Natural killer cell (primary cell): ENCODE results near the gene ZCCHC9. TPM values are rescaled to one million over a fixed set of nuclear protein-coding genes. Genes with fewer than 3 reads are reported as not detected.
"Not testable (repeated sequence)": the region's sequence is repeated elsewhere in the genome, so short reads cannot be mapped to it uniquely, and the experiment has no call there.

Source experiments
- ATAC-seq, 3 donors: fragments of 150-1000 bp in 2 of 3; fragments of 200-7000 bp in 1 of 3; cut with Tn5 transposase; 1 replicate in 1 of 3; 2 replicates in 2 of 3; pipeline ENCODE4 v1.10.0; 2021; ENCODE audit warnings: mild to moderate bottlenecking in 2 of 3, moderate library complexity in 2 of 3
- DNase-seq, 2 donors: peaks; one replicate each; pipeline versions ENCODE4 v3.0.0 to v3.0.0-alpha.2; 2013 to 2021; ENCODE audit warnings: mixed read lengths in 1 of 2
- H3K27ac ChIP-seq: one replicate; pipeline ENCODE4 v1.5.1; 2013; ENCODE audit warnings: mild to moderate bottlenecking, low read length
- H3K27me3 ChIP-seq: one replicate; pipeline ENCODE4 v1.6.1; 2013; ENCODE audit warnings: low read length; ENCODE audit not compliant: control insufficient read depth, insufficient read depth
- H3K36me3 ChIP-seq: one replicate; pipeline ENCODE4 v1.6.1; 2013; ENCODE audit warnings: low read length; ENCODE audit not compliant: control insufficient read depth, insufficient read depth
- H3K4me1 ChIP-seq: one replicate; pipeline ENCODE4 v1.6.1; 2013; ENCODE audit warnings: low read length; ENCODE audit not compliant: control insufficient read depth, insufficient read depth
- H3K4me3 ChIP-seq: one replicate; pipeline ENCODE4 v1.5.1; 2013; ENCODE audit warnings: low read length
- H3K9me3 ChIP-seq: one replicate; pipeline ENCODE4 v1.6.1; 2013; ENCODE audit warnings: low read length; ENCODE audit not compliant: control insufficient read depth, insufficient read depth
- H3K27ac Mint-ChIP-seq, 2 donors: one replicate each; pipeline ENCODE4 v1.8.0; 2022; ENCODE audit warnings: mild to moderate bottlenecking in 2 of 2, mixed read lengths in 2 of 2, moderate library complexity in 1 of 2
- H3K27me3 Mint-ChIP-seq, 2 donors: one replicate each; pipeline ENCODE4 v1.8.0; 2022; ENCODE audit warnings: low read depth in 2 of 2, mixed read lengths in 2 of 2
- H3K36me3 Mint-ChIP-seq: one replicate; pipeline ENCODE4 v1.8.0; 2022; ENCODE audit warnings: mixed read lengths
- H3K4me1 Mint-ChIP-seq, 2 donors: one replicate each; pipeline ENCODE4 v1.8.0; 2022; ENCODE audit warnings: mixed read lengths in 2 of 2
- H3K4me3 Mint-ChIP-seq: one replicate; pipeline ENCODE4 v1.8.0; 2022; ENCODE audit warnings: mild to moderate bottlenecking, moderate library complexity, mixed read lengths
- H3K9me3 Mint-ChIP-seq, 2 donors: one replicate each; pipeline ENCODE4 v1.8.0; 2022; ENCODE audit warnings: mixed read lengths in 2 of 2
- WGBS: methylation state at CpG from one replicate; pipeline ENCODE4 v1.1.7; 2013; ENCODE audit warnings: missing lambda C conversion rate; ENCODE audit not compliant: insufficient coverage; 5-methylcytosine and 5-hydroxymethylcytosine counted together
- intact Hi-C: fragments of 100-400 bp; cut with micrococcal nuclease; formaldehyde crosslinking; loops from one replicate; pipeline ENCODE4 v1.14.2; 2022
- total RNA-seq, 4 donors: library from RNA; stranded (reverse); fragments of 120-200 nt in 1 of 4; gene quantifications; one replicate each; pipeline versions ENCODE4 v1.2.3 to v1.2.4, GENCODE V29; 2013 to 2022
- TF ChIP-seq, protein P1 (sequence below): fragments of 200-600 bp; IDR thresholded peaks from one replicate; pipeline ENCODE4 v1.8.0; 2022; ENCODE audit warnings: antibody characterized with exemption

ZCCHC9 gene
- total RNA-seq, 3 donors from 2014 or later (not counting 1 experiment from before 2014, with no cell fraction given) = 9.4 to 10.8 (median 9.8) TPM

DNA sequence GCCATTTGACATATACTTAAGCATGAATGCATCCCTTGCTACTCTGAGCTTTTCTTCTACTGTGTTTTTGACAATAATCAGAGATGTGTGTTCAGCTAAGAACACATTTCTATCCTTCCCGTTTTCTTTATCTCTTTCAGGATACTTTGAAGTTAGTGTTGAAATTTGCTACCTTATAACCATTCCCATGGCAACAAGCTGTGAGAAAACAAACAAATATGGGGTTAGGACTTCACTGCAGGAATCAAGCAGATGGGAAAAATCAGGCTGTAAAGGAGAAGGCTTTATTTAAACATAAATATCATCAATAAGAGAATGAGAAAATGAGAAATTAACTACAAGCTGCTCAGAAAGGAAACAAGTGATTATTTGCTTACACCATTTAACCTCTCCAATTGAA lies 35.2 kb downstream of the ZCCHC9 start:
- ATAC-seq (no peak), DNase-seq (no peak)
- no peak overlapping the region for H3K27ac ChIP-seq
- H3K4me3 ChIP-seq = no peak overlapping the region
- Mint-ChIP-seq H3K27ac (no peak overlapping the region), H3K4me3 (no peak overlapping the region), H3K4me1 (no peaks in the 10 kb centered on the region), H3K9me3 (peaks cover 0 to 2% of the 10 kb centered on the region in 2 donors), H3K27me3 (peaks cover 0 to 7% of the 10 kb centered on the region in 2 donors), H3K36me3 (no peaks in the 10 kb centered on the region)
- WGBS = no CpG with 5 or more reads among the region's 1 CpG
- H3K36me3 ChIP-seq = no peaks in the 10 kb centered on the region
- no peaks in the 10 kb centered on the region for H3K4me1 ChIP-seq
- TF ChIP-seq, protein P1, sequence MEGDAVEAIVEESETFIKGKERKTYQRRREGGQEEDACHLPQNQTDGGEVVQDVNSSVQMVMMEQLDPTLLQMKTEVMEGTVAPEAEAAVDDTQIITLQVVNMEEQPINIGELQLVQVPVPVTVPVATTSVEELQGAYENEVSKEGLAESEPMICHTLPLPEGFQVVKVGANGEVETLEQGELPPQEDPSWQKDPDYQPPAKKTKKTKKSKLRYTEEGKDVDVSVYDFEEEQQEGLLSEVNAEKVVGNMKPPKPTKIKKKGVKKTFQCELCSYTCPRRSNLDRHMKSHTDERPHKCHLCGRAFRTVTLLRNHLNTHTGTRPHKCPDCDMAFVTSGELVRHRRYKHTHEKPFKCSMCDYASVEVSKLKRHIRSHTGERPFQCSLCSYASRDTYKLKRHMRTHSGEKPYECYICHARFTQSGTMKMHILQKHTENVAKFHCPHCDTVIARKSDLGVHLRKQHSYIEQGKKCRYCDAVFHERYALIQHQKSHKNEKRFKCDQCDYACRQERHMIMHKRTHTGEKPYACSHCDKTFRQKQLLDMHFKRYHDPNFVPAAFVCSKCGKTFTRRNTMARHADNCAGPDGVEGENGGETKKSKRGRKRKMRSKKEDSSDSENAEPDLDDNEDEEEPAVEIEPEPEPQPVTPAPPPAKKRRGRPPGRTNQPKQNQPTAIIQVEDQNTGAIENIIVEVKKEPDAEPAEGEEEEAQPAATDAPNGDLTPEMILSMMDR = no peak
- intact Hi-C loops = no loop called here
- H3K27me3 ChIP-seq = no peaks in the 10 kb centered on the region
- no peaks in the 10 kb centered on the region for H3K9me3 ChIP-seq

DNA sequence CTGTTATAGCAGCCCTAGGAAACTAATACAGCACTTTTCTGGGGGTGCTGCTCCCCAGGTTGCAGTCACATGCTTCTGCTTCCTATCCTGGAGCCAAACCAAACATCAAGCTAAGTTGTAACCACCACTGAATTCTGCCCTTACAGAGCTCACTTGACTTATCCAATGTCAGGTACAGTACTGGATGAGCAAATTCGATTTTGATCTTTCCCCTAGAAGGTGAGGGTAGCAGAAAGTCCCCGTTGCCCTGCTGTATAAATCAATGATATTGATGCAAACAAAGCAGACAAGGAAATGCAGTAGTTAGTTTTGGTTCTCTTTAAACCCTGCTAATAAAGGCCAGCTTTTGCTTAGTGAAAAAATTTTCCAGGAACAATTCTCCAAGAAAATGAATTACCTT lies 36.4 kb downstream of the ZCCHC9 start:
- Mint-ChIP-seq H3K27ac (no peak overlapping the region), H3K27me3 (peaks cover 0 to 5% of the 10 kb centered on the region in 2 donors), H3K36me3 (no peaks in the 10 kb centered on the region), H3K4me1 (no peaks in the 10 kb centered on the region), H3K9me3 (peaks cover 0 to 2% of the 10 kb centered on the region in 2 donors), H3K4me3 (no peak overlapping the region)
- no peaks in the 10 kb centered on the region for H3K9me3 ChIP-seq
- H3K27ac ChIP-seq = no peak overlapping the region
- no peaks in the 10 kb centered on the region for H3K27me3 ChIP-seq
- ATAC-seq (no peak), DNase-seq (no peak)
- intact Hi-C loops = no loop called here
- no peak overlapping the region for H3K4me3 ChIP-seq
- TF ChIP-seq, protein P1 = no peak
- H3K4me1 ChIP-seq = no peaks in the 10 kb centered on the region
- H3K36me3 ChIP-seq = no peaks in the 10 kb centered on the region
- 74% methylated on average over 2 of the region's 2 CpGs for WGBS

DNA sequence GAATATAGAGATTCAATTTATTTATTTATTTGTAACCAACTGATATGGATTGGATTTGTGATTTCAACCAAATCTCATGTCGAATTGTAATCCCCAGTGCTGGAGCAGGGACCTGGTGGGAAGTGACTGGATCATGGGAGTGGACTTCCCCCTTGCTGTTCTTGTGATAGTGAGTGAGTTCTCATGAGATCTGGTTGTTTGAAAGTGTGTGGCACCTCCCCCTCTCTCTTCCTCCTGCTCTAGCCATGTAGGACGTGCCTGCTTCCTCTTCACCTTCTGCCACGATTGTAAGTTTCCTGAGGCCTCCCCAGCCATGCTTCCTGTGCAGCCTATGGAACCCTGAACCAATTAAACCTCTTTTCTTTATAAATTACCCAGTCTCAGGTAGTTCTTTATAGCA lies 36.8 kb downstream of the ZCCHC9 start:
- H3K27me3 Mint-ChIP-seq, H3K27ac ChIP-seq, ATAC-seq, H3K27me3 ChIP-seq, H3K4me3 Mint-ChIP-seq, DNase-seq, H3K4me1 ChIP-seq, intact Hi-C loops, H3K4me3 ChIP-seq, H3K27ac Mint-ChIP-seq, H3K4me1 Mint-ChIP-seq, H3K9me3 Mint-ChIP-seq, H3K36me3 ChIP-seq, H3K9me3 ChIP-seq, H3K36me3 Mint-ChIP-seq: not testable (repeated sequence)
- WGBS = 38% methylated on average over 3 of the region's 3 CpGs

DNA sequence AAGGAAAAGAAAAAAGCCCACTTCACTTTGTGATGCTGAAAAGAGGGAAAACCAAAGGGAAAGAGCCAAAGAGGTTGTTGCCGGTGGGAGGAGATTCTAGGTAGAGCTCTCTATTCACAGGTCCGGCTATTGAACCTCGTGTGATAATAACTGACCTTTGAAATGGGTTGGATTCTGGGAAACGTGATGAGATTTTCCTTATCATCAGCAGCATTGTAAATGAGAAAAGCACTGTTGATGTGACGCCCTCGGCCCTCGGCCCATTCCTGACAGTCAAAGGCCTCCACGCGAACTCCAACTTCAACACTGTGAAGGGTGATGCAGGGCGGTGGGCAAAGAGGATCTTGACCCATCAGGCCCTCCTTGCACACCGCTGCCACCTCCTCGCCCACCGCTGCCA lies 43.3 kb downstream of the ZCCHC9 start:
- DNase-seq (no peak), ATAC-seq (no peak)
- Histone ChIP-seq H3K27me3 (no peaks in the 10 kb centered on the region), H3K36me3 (no peaks in the 10 kb centered on the region), H3K4me3 (no peak overlapping the region), H3K27ac (no peak overlapping the region), H3K4me1 (no peaks in the 10 kb centered on the region), H3K9me3 (no peaks in the 10 kb centered on the region)
- intact Hi-C loops = no loop called here
- Mint-ChIP-seq H3K27ac (no peak overlapping the region), H3K27me3 (peaks cover 0 to 4% of the 10 kb centered on the region in 2 donors), H3K4me3 (no peak overlapping the region), H3K4me1 (no peaks in the 10 kb centered on the region), H3K9me3 (no peaks in the 10 kb centered on the region), H3K36me3 (no peaks in the 10 kb centered on the region)
- 95% methylated on average over 13 of the region's 13 CpGs for WGBS
- TF ChIP-seq, protein P1 = no peak
